HFFc6 (cell line): ENCODE measurements around the gene ZNF750. TPM values are rescaled to one million over a fixed set of nuclear protein-coding genes. Genes with fewer than 3 reads are reported as not detected.

Experiments
- DNase-seq: peaks from one replicate; pipeline ENCODE4 v3.0.0-alpha.2; 2018
- H3K27ac Mint-ChIP-seq: 2 replicates; pipeline ENCODE4 v1.8.0; 2020; ENCODE audit warnings: mild to moderate bottlenecking, mixed read lengths
- H3K27me3 Mint-ChIP-seq: 2 replicates; pipeline ENCODE4 v1.8.0; 2021; ENCODE audit warnings: mild to moderate bottlenecking, moderate library complexity, mixed read lengths; ENCODE audit not compliant: insufficient read depth
- H3K36me3 Mint-ChIP-seq: 2 replicates; pipeline ENCODE4 v1.8.0; 2021; ENCODE audit warnings: low read depth, mixed read lengths
- H3K4me1 Mint-ChIP-seq: 2 replicates; pipeline ENCODE4 v1.8.0; 2020; ENCODE audit warnings: low read depth, mixed read lengths
- H3K4me3 Mint-ChIP-seq: 2 replicates; pipeline ENCODE4 v1.8.0; 2020; ENCODE audit warnings: mild to moderate bottlenecking, moderate library complexity, mixed read lengths
- H3K9me3 Mint-ChIP-seq: 2 replicates; pipeline ENCODE4 v1.8.0; 2020; ENCODE audit warnings: mild to moderate bottlenecking, mixed read lengths
- CTCF ChIP-seq: fragments of 200-600 bp; sonication (generic); IDR thresholded peaks from 2 replicates; pipeline ENCODE4 v1.5.0; 2021; ENCODE audit warnings: antibody characterized with exemption, mild to moderate bottlenecking
- total RNA-seq, 6 experiments: library from RNA; stranded (reverse); fragmentation: NEBNext Ultra II Directional; extraction: Animal tissue kit (Norgen Biotek cat#: 25700); gene quantifications; 2 replicates in 1 of 6; 3 replicates in 5 of 6; pipeline ENCODE4 v1.2.3, GENCODE V29; 2021

Gene ZNF750
- total RNA-seq, 6 experiments from 2014 or later, result not detected

- no peak overlapping the region for H3K27ac Mint-ChIP-seq
- no peak for DNase-seq
- no peaks in the 10 kb centered on the region for H3K9me3 Mint-ChIP-seq
- no peaks in the 10 kb centered on the region; the same call in 1 of the 2 replicates for H3K27me3 Mint-ChIP-seq
- peaks cover 7% of the 10 kb centered on the region; the same call in 1 of the 2 replicates for H3K4me1 Mint-ChIP-seq
- no peak overlapping the region for H3K4me3 Mint-ChIP-seq
- TF ChIP-seq CTCF, result no peak
- H3K36me3 Mint-ChIP-seq, result peaks cover 3% of the 10 kb centered on the region
Measured at GRCh38 chr17:82875407-82875856, 35.6 kb upstream of the ZNF750 start.

GRCh38 chr17:82874011-82874835 is 34.4 kb upstream of the ZNF750 start:
- no peak overlapping the region for H3K27ac Mint-ChIP-seq
- no peak for DNase-seq
- H3K4me3 Mint-ChIP-seq, result no peak overlapping the region
- H3K4me1 Mint-ChIP-seq, result peaks cover 7% of the 10 kb centered on the region; the same call in 1 of the 2 replicates
- peaks cover 10% of the 10 kb centered on the region for H3K36me3 Mint-ChIP-seq
- no peak for TF ChIP-seq CTCF
- no peaks in the 10 kb centered on the region for H3K9me3 Mint-ChIP-seq
- H3K27me3 Mint-ChIP-seq, result no peaks in the 10 kb centered on the region; the same call in none of the 2 replicates

GRCh38 chr17:82873521-82873920 is 33.7 kb upstream of the ZNF750 start:
- Mint-ChIP-seq H3K4me1 (peaks cover 7% of the 10 kb centered on the region; the same call in 1 of the 2 replicates), H3K27ac (no peak overlapping the region), H3K36me3 (peaks cover 10% of the 10 kb centered on the region), H3K27me3 (no peaks in the 10 kb centered on the region; the same call in none of the 2 replicates), H3K4me3 (no peak overlapping the region), H3K9me3 (no peaks in the 10 kb centered on the region)
- DNase-seq, result no peak
- TF ChIP-seq CTCF, result no peak

- H3K4me3 Mint-ChIP-seq, result no peak overlapping the region
- DNase-seq, result no peak
- H3K27ac Mint-ChIP-seq, result no peak overlapping the region
- peaks cover 7% of the 10 kb centered on the region; the same call in 1 of the 2 replicates for H3K4me1 Mint-ChIP-seq
- no peak for TF ChIP-seq CTCF
- no peaks in the 10 kb centered on the region for H3K9me3 Mint-ChIP-seq
- no peaks in the 10 kb centered on the region; the same call in none of the 2 replicates for H3K27me3 Mint-ChIP-seq
- peaks cover 10% of the 10 kb centered on the region for H3K36me3 Mint-ChIP-seq
Measured at GRCh38 chr17:82872591-82873520, 33.0 kb upstream of the ZNF750 start.

GRCh38 chr17:82871776-82872561 is 32.1 kb upstream of the ZNF750 start:
- no peak for DNase-seq
- H3K4me3 Mint-ChIP-seq, result no peak overlapping the region
- no peak overlapping the region for H3K27ac Mint-ChIP-seq
- H3K36me3 Mint-ChIP-seq, result peaks cover 10% of the 10 kb centered on the region
- H3K4me1 Mint-ChIP-seq, result peaks cover 11% of the 10 kb centered on the region
- no peaks in the 10 kb centered on the region; the same call in none of the 2 replicates for H3K27me3 Mint-ChIP-seq
- H3K9me3 Mint-ChIP-seq, result no peaks in the 10 kb centered on the region
- TF ChIP-seq CTCF, result no peak
